ENCODE data around the gene ENTPD2.

ENTPD2 gene

GRCh38 chr9:137027369-137028262 lies 26.2 kb downstream of the ENTPD2 start, which contains the start of gene ABCA2:
TSS of gene ABCA2 (minus strand) at chr9:137028237. CDS start at chr9:137028140, 97 bp downstream.
- Mint-ChIP-seq H3K27me3 (no peaks in the 10 kb centered on the region), H3K4me3 (peak within 1 kb of the TSS; percentile 76 to 77), H3K36me3 (peaks cover 0 to 3% of the 10 kb centered on the region in 2 donors), H3K9me3 (no peaks in the 10 kb centered on the region), H3K4me1 (peaks cover 35 to 43% of the 10 kb centered on the region in 2 donors), H3K27ac (peak within 1 kb of the TSS; percentile 89)
- DNase-seq (no peak), ATAC-seq (replicated peaks) (no peak)

DNA sequence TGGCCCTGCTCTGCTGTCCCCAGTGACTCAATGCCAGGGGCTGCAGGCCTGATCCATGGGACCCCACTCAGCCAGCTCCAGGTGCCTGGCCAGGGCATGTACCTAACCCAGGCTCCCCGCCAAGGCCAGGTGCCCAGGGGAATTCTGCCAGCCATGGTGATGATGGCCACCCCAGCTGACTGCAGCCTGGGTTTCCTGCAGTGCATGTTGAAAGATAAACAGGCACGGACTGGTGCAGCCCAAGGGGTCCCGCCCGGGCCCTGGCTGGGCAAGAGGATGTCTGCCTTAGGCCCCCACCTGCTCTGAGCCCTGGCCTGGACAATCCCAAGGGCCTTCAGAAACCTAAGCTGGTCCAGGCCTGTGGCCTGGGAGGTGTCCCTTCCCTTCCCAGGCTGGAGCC lies 27.0 kb downstream of the ENTPD2 start:
- Mint-ChIP-seq H3K4me1 (peaks cover 30 to 35% of the 10 kb centered on the region in 2 donors), H3K9me3 (peaks cover 0 to 2% of the 10 kb centered on the region in 2 donors), H3K27me3 (no peaks in the 10 kb centered on the region), H3K36me3 (peaks cover 0 to 6% of the 10 kb centered on the region in 2 donors), H3K27ac (no peak overlapping the region), H3K4me3 (peak overlapping the region in 1 of 2 donors; percentile 76)
- DNase-seq (no peak), ATAC-seq (replicated peaks) (no peak)

DNA sequence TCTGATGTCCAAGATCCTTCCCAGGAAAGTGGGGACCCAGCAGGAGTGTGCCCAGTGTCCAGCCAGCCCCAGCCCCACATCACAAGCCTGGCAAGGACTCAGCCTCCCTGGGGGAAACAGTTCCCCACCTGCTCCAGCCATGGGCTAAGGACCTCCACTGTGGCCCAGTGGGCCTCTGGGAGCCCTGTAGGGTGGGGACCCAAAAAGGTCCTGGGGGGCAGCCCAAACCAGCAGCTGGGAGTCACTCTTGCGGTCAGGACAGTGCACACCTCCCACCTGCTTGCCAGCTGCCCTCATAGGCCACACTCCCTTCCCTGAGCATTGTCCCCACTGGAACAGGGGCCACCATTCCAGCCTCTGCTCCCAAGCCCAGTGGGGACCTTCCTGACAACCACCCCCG lies 27.5 kb downstream of the ENTPD2 start:
- peaks cover 0 to 6% of the 10 kb centered on the region in 2 donors for H3K36me3 Mint-ChIP-seq
- H3K4me1 Mint-ChIP-seq: peaks cover 28 to 30% of the 10 kb centered on the region in 2 donors
- H3K4me3 Mint-ChIP-seq: no peak overlapping the region
- H3K27me3 Mint-ChIP-seq: no peaks in the 10 kb centered on the region
- no peak for ATAC-seq (replicated peaks)
- H3K9me3 Mint-ChIP-seq: peaks cover 0 to 2% of the 10 kb centered on the region in 2 donors
- DNase-seq: no peak
- H3K27ac Mint-ChIP-seq: no peak overlapping the region

DNA sequence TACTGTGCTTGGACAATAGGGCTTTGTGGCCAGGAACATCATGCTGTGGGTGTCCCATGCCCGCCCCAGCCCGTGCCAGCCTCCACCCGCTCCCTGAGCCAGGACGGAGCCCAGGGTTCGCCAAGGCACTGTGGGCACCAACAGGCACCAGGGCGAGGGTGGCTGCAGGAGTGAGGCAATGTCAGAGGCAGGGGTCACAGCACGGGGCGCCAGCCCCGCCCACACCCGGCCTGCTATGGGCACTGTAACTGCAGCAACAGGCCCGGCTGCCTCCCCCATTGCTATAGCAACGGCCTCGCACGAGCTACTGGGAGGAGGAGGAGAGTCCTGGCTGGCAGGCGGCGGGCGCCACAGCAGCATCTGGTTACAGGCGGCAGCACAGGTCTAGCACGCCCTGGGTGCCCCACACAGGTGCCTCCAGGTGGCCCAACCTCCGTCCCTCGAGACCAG lies 28.3 kb downstream of the ENTPD2 start:
- no peak overlapping the region for H3K4me3 Mint-ChIP-seq
- peaks cover 0 to 2% of the 10 kb centered on the region in 2 donors for H3K9me3 Mint-ChIP-seq
- DNase-seq: no peak
- H3K36me3 Mint-ChIP-seq: peaks cover 0 to 4% of the 10 kb centered on the region in 2 donors
- ATAC-seq (replicated peaks): no peak
- peaks cover 22 to 24% of the 10 kb centered on the region in 2 donors for H3K4me1 Mint-ChIP-seq
- H3K27ac Mint-ChIP-seq: no peak overlapping the region
- no peaks in the 10 kb centered on the region for H3K27me3 Mint-ChIP-seq

DNA sequence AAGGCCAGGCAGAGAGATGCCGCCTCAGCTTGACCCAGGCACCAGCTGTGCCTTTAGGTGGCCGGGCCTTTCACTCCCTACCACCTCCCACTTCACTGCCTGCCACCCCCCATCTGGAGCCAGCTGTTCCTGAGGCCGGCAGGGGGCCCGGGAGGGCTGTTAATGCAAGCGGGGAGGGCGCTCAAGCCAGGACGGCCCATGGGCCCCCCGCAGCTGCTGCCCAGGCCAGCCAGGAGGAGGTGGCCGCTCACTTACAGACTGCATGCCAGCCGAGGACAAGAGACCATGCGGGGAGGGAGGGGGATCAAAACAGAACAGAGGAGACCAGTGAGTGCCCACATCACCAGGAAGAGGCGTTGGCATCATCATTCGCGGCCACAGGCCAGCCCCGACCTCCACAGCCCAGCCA lies 30.3 kb downstream of the ENTPD2 start:
- H3K4me1 Mint-ChIP-seq: peaks cover 2 to 10% of the 10 kb centered on the region in 2 donors
- ATAC-seq (replicated peaks) (no peak), DNase-seq (no peak)
- H3K4me3 Mint-ChIP-seq: no peak overlapping the region
- peaks cover 0 to 2% of the 10 kb centered on the region in 2 donors for H3K9me3 Mint-ChIP-seq
- H3K36me3 Mint-ChIP-seq: peaks cover 0 to 4% of the 10 kb centered on the region in 2 donors
- no peaks in the 10 kb centered on the region for H3K27me3 Mint-ChIP-seq
- H3K27ac Mint-ChIP-seq: no peak overlapping the region

DNA sequence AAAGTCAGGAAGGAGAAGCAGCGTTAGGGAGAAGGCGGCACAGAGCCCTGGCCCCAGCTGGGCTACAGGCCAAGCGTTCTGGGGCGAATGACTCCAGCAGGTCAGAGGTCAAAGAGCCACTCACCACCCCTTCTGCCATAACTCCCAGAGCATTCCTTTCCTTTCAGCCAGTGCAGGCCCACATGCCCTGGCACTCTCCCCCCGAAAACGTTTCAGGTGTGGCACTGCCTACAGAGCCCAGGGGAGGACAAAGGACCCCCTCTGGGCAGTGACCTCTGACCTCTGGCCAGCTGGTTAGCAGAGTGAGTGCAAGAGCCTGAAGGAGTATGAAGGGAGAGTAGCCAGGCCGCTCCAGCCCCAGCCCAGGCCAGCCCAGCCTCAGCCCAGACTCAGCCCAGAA lies 30.7 kb downstream of the ENTPD2 start:
- Mint-ChIP-seq H3K4me1 (peaks cover 0 to 10% of the 10 kb centered on the region in 2 donors), H3K4me3 (no peak overlapping the region), H3K27me3 (no peaks in the 10 kb centered on the region), H3K27ac (peak overlapping the region; percentile 2), H3K36me3 (peaks cover 0 to 4% of the 10 kb centered on the region in 2 donors), H3K9me3 (peaks cover 0 to 2% of the 10 kb centered on the region in 2 donors)
- ATAC-seq (replicated peaks) (no peak), DNase-seq (no peak)

DNA sequence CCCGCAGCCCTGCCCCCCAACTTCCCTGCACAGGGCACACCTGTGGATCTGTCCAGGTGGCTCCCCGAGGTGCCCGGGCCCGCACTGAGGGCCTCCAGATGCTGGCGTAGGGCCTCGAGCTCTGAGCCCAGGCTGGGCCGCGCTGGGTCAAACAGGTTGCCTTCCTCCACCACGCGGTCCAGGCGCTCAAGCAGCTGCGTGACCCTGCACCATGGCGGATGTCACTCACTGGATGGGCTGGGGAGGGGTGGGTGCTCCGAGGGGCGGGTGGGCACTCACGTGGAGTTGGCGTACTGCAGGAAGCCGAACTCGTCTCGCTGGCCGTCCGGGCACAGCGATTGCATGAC lies 31.2 kb downstream of the ENTPD2 start:
- peaks cover 0 to 10% of the 10 kb centered on the region in 2 donors for H3K4me1 Mint-ChIP-seq
- no peak for DNase-seq
- no peaks in the 10 kb centered on the region for H3K27me3 Mint-ChIP-seq
- no peak overlapping the region for H3K4me3 Mint-ChIP-seq
- no peak overlapping the region for H3K27ac Mint-ChIP-seq
- peaks cover 0 to 4% of the 10 kb centered on the region in 2 donors for H3K36me3 Mint-ChIP-seq
- no peak for ATAC-seq (replicated peaks)
- H3K9me3 Mint-ChIP-seq: peaks cover 0 to 2% of the 10 kb centered on the region in 2 donors

DNA sequence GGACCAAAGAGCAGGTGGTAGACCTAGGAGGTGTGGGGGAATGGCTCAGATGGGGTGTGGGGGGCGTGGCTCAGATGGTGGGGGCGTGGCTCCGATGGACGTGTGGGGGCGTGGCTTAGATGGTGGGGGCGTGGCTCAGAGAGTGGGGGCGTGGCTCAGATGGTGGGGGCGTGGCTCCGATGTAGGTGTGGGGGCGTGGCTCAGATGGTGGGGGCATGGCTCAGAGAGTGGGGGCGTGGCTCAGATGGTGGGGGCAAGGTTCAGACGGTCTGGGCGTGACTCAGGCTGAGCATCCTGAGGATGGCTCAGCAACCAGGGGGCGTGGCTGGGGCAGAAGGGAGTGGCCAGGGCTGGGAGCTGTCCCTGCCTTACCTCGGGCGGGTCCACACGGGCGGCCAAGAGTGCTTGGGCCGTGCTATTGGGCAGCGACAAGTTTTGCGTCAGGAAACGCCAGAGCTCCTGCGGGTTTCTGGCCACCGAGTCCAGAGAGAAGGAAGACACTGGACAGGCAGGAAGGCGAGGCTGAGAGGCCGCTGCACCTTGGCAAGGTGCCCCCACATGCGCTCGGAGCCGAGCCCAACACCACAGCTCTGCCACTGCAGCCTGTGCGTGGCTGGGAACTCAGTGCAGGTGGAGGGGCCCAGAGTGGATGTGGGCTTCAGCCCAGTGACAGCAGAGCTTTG lies 31.7 kb downstream of the ENTPD2 start:
- ATAC-seq (replicated peaks): peak; percentile 67

GRCh38 chr9:137021568-137021978 lies 32.3 kb downstream of the ENTPD2 start:
- no peak for ATAC-seq (replicated peaks)
- H3K9me3 Mint-ChIP-seq: peaks cover 0 to 2% of the 10 kb centered on the region in 2 donors
- H3K27ac Mint-ChIP-seq: no peak overlapping the region
- no peak for DNase-seq
- no peak overlapping the region for H3K4me3 Mint-ChIP-seq
- H3K36me3 Mint-ChIP-seq: peaks cover 6 to 8% of the 10 kb centered on the region in 2 donors
- H3K4me1 Mint-ChIP-seq: peaks cover 0 to 3% of the 10 kb centered on the region in 2 donors
- no peaks in the 10 kb centered on the region for H3K27me3 Mint-ChIP-seq

More for the DNA sequence above, 31.7 kb downstream of the ENTPD2 start:
- no peaks in the 10 kb centered on the region for H3K27me3 Mint-ChIP-seq
- H3K36me3 Mint-ChIP-seq: peaks cover 2 to 4% of the 10 kb centered on the region in 2 donors
- H3K4me3 Mint-ChIP-seq: no peak overlapping the region
- no peak overlapping the region for H3K27ac Mint-ChIP-seq
- DNase-seq: no peak
- H3K9me3 Mint-ChIP-seq: peaks cover 0 to 2% of the 10 kb centered on the region in 2 donors
- H3K4me1 Mint-ChIP-seq: peaks cover 0 to 7% of the 10 kb centered on the region in 2 donors

- Mint-ChIP-seq H3K4me3 (no peak overlapping the region), H3K36me3 (peaks cover 6 to 8% of the 10 kb centered on the region in 2 donors), H3K27ac (no peak overlapping the region), H3K4me1 (peaks cover 0 to 3% of the 10 kb centered on the region in 2 donors), H3K9me3 (peaks cover 0 to 2% of the 10 kb centered on the region in 2 donors), H3K27me3 (no peaks in the 10 kb centered on the region)
- DNase-seq (no peak), ATAC-seq (replicated peaks) (no peak)
Observed at GRCh38 chr9:137020771-137021567, 32.9 kb downstream of the ENTPD2 start.

- Mint-ChIP-seq H3K27ac (no peak overlapping the region), H3K4me3 (no peak overlapping the region), H3K36me3 (peaks cover 6 to 8% of the 10 kb centered on the region in 2 donors), H3K4me1 (peaks cover 0 to 2% of the 10 kb centered on the region in 2 donors), H3K27me3 (no peaks in the 10 kb centered on the region), H3K9me3 (peaks cover 0 to 2% of the 10 kb centered on the region in 2 donors)
- no peak for DNase-seq
- no peak for ATAC-seq (replicated peaks)
Observed at GRCh38 chr9:137019891-137020683, 33.8 kb downstream of the ENTPD2 start.

DNA sequence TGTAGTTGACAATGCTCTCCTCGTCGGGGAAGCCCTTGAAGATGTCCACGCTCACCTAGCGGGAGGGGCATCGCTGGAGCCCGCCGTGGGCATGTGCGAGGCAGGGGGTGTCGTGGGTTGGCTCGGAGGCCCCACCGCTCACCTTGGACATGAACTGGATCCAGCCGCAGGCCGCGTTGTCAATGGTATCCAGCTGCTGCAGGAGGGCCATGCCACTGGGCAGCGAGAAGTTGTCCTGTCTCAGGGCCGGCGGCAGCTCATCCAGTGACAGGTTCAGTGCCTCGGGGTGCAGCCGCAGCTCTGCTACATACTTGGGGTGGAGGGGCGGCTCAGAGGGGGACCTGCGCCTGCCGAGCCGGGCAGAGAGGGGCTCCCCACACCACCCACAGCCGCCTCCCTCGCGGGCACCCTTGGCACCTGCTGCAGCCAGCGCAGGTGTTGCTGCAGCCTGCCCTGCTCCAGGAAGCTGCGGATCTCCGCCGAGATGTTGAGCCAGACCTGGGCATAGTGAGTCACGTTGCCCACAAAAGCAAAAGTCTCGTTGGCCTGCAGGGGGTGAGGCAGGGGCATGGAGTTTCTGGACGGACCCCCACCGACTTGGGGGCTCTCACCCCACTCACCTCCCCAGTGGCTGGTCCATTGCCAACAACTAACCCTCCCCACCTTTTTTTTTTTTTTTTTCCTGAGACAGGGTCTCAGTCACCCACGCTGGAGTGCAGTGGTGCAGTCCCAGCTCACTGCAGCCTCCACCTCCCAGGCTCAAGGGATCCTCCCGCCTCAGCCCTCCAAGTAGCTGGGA lies 34.9 kb downstream of the ENTPD2 start:
- Mint-ChIP-seq H3K36me3 (peaks cover 8% of the 10 kb centered on the region in 2 donors), H3K9me3 (peaks cover 0 to 2% of the 10 kb centered on the region in 2 donors), H3K27me3 (no peaks in the 10 kb centered on the region), H3K27ac (no peak overlapping the region), H3K4me1 (peaks cover 0 to 2% of the 10 kb centered on the region in 2 donors), H3K4me3 (no peak overlapping the region)
- ATAC-seq (replicated peaks) (no peak), DNase-seq (no peak)

All from stimulated activated naive B cell treated with anti-CD40 and anti-IgM and Interleukin-4, amounts not matched to agents 10 μg/mL and 1 μg/mL and 100 μg/mL, for 72 hours (primary cell).